Bronchial epithelial cell (primary cell): Measurements from ENCODE around the gene RAB43. TPM values are rescaled to one million over a fixed set of nuclear protein-coding genes. Genes with fewer than 3 reads are reported as not detected.

Experiments used
- DNase-seq: peaks from one replicate; pipeline ENCODE4 v3.0.0-alpha.2; 2010; ENCODE audit warnings: low read depth
- FAIRE-seq: peaks from 2 replicates; lab custom pipeline; 2011; peaks lifted over from hg19 to GRCh38; lab: Jason Lieb, UNC
- H3K27me3 ChIP-seq: 2 replicates; pipeline ENCODE4 v1.5.1; 2011; ENCODE audit warnings: low read length; ENCODE audit not compliant: control insufficient read depth, insufficient read depth
- H3K36me3 ChIP-seq: 2 replicates; pipeline ENCODE4 v1.5.1; 2011; ENCODE audit warnings: low read length; ENCODE audit not compliant: control insufficient read depth, insufficient read depth
- H3K4me3 ChIP-seq: 2 replicates; pipeline ENCODE4 v1.5.1; 2011; ENCODE audit warnings: mild to moderate bottlenecking, low read depth, low read length, control low read depth
- CTCF ChIP-seq: IDR thresholded peaks from 2 replicates; pipeline ENCODE4 v1.5.1; 2011; ENCODE audit warnings: mild to moderate bottlenecking, moderate library complexity, low read length, control low read depth, inconsistent platforms; ENCODE audit not compliant: insufficient read depth, severe bottlenecking
- total RNA-seq: library from RNA; depleted of rRNA; stranded (reverse); fragments of >200 nt; gene quantifications from 2 replicates; pipeline ENCODE4 v1.2.1, GENCODE V29; 2014

Gene RAB43
- total RNA-seq, 1 donor from 2014 or later: 15.0 TPM

- TF ChIP-seq CTCF: no peak
- Histone ChIP-seq H3K36me3 (no peaks in the 10 kb centered on the region), H3K4me3 (no peak overlapping the region), H3K27me3 (no peaks in the 10 kb centered on the region)
- no peak for FAIRE-seq
- DNase-seq: no peak
Measured at GRCh38 chr3:129065016-129065719, 56.4 kb downstream of the RAB43 start.

- no peaks in the 10 kb centered on the region for H3K27me3 ChIP-seq
- peak; percentile 17 for TF ChIP-seq CTCF
- H3K4me3 ChIP-seq: no peak overlapping the region
- DNase-seq (peak; percentile 79), FAIRE-seq (no peak)
- H3K36me3 ChIP-seq: no peaks in the 10 kb centered on the region
Measured at GRCh38 chr3:129063841-129064482, 57.6 kb downstream of the RAB43 start.

- FAIRE-seq (no peak), DNase-seq (no peak)
- no peak for TF ChIP-seq CTCF
- Histone ChIP-seq H3K4me3 (no peak overlapping the region), H3K36me3 (no peaks in the 10 kb centered on the region), H3K27me3 (no peaks in the 10 kb centered on the region)
Measured at GRCh38 chr3:129063091-129063640, 58.4 kb downstream of the RAB43 start.

GRCh38 chr3:129061888-129062834 is 59.4 kb downstream of the RAB43 start:
- no peaks in the 10 kb centered on the region for H3K36me3 ChIP-seq

More at GRCh38 chr3:129061888-129062834, 59.4 kb downstream of the RAB43 start:
- DNase-seq (no peak), FAIRE-seq (no peak)
- H3K4me3 ChIP-seq: no peak overlapping the region
- TF ChIP-seq CTCF: no peak
- no peaks in the 10 kb centered on the region for H3K27me3 ChIP-seq
